ENCODE data around the gene ZBED5. TPM values are rescaled to one million over a fixed set of nuclear protein-coding genes. Genes with fewer than 3 reads are reported as not detected.

Gene ZBED5
- total RNA-seq, 1 experiment from 2014 or later = 51.4 TPM

DNA sequence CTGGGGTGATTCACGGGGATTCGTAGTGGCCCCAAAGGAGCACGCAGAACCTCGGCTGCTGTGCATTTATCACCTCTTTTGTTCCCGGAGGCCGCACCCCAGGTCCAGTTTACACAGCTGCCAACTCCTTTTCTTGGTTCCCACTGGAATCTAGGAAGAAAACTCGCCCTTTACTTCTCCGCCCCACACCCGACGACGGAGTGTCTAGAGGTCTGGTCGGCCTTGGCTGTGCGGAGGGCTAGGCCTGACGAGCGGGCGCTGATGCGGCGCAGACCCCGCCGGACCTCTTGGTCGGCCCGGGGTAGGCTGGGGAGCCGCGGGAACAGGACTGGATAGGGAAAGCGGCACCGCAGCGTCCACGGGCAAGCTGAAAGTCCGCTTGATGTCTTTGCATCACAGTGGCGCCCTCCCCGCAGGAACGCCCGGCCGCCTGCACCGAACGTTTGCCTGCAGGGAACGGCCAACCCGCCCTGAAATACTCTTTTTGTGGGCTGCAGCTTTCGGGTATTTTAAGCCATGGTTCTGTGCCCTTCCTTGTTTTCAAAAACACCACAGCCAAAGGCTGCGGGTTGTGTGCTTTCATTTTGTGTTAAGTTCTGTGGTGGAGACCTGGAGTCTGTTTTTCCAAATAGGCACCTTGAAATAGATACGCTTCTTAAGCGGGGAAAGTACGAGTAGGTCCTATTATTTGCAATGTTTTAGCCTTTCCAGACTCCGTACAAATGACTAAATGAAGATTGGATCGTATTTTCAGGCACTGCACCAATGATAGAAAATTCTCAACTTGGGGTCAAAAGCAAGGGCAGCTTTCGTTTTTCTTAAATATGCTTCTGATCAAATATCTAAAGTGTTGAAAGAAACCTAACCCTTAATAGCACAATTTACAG lies 829 bp upstream of the ZBED5 start:
- Histone ChIP-seq H3K79me2 (ENCODE audit: low read length) (peaks cover 29% of the 10 kb centered on the region), H3K4me1 (ENCODE audit: low read length) (peaks cover 24% of the 10 kb centered on the region), H4K20me1 (ENCODE audit: insufficient read depth, low read depth, low read length) (no peaks in the 10 kb centered on the region), H3K9ac (ENCODE audit: low read length) (peak overlapping the region; percentile 91), H3K9me2 (replicated peaks; ENCODE audit: insufficient read depth, low read length) (no peaks in the 10 kb centered on the region), H3K27ac (ENCODE audit: low read length) (peak overlapping the region; percentile 48), H2AFZ (ENCODE audit: low read length) (peak overlapping the region; percentile 80), H3K36me3 (ENCODE audit: insufficient read depth, low read length) (peaks cover 26% of the 10 kb centered on the region), H3K4me3 (ENCODE audit: low read length) (peak overlapping the region; percentile 91), H3K27me3 (ENCODE audit: low read length) (no peaks in the 10 kb centered on the region), H3K9me3 (ENCODE audit: low read length) (no peaks in the 10 kb centered on the region), H3K4me2 (ENCODE audit: low read depth, low read length, poor library complexity, severe bottlenecking) (peak overlapping the region; percentile 83)
- peak; percentile 74 for DNase-seq

DNA sequence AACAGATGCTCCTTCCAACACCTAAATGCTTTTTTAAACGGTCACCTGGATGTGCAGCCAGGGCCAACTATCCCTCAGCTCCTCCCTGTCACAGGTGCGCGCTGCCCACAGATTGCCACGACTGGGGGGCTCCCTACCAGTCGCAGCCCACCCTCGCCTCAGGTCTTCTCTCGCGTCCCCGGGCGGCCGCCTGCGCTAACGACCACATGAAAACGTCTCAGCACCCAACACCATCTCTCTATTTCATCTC lies 469 bp downstream of the ZBED5 start:
- Histone ChIP-seq H3K36me3 (ENCODE audit: insufficient read depth, low read length) (peaks cover 37% of the 10 kb centered on the region), H2AFZ (ENCODE audit: low read length) (peak overlapping the region; percentile 65; the same call in 1 of the 2 replicates), H3K9me2 (replicated peaks; ENCODE audit: insufficient read depth, low read length) (no peaks in the 10 kb centered on the region), H3K27me3 (ENCODE audit: low read length) (no peaks in the 10 kb centered on the region), H3K4me2 (ENCODE audit: low read depth, low read length, poor library complexity, severe bottlenecking) (peak overlapping the region; percentile 90), H3K4me3 (ENCODE audit: low read length) (peak overlapping the region; percentile 91), H3K9ac (ENCODE audit: low read length) (peak overlapping the region; percentile 91), H3K27ac (ENCODE audit: low read length) (peak overlapping the region; percentile 86), H3K9me3 (ENCODE audit: low read length) (no peaks in the 10 kb centered on the region), H4K20me1 (ENCODE audit: insufficient read depth, low read depth, low read length) (no peaks in the 10 kb centered on the region), H3K79me2 (ENCODE audit: low read length) (peaks cover 29% of the 10 kb centered on the region), H3K4me1 (ENCODE audit: low read length) (peaks cover 18% of the 10 kb centered on the region)
- no peak for DNase-seq

DNA sequence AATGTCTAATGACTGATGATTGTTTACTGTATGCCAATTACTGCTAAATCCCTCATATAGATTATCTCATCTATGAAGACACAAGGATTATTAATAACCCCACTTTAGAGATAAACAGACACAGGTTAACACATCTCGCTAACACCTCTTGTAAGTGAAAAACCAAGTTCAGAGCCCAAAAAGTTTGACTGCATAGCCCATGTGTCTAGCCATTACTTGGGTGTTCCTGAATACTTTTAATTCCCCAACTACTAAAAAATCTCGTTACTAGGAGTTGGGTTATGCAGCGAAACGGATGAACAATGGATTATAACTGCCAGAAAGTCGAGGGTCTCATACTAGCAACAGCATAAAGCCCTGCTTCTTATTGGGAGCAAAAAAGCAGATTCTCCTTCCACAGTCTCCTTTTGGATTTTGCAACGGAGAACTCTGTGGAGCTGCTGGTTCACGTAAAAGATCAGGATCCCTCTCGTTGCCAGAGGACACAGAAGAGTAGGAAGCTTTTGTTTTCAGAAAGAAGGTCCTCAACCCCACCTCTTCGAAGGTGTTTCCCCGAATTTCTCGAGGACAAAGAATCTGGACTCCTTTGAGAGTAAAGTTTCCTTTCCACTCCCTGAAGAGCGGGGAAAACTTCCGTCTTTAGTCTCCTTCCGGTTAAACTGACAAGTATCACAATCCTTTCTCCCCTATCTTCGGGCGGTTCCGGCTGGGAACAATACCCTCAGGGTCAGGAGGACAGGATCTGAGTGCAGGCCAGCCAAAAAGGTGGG lies 979 bp downstream of the ZBED5 start:
- H4K20me1 ChIP-seq (ENCODE audit: insufficient read depth, low read depth, low read length) = no peaks in the 10 kb centered on the region
- H3K9ac ChIP-seq (ENCODE audit: low read length) = peak overlapping the region; percentile 91
- DNase-seq = peak; percentile 73
- H3K9me2 ChIP-seq (replicated peaks; ENCODE audit: insufficient read depth, low read length) = no peaks in the 10 kb centered on the region
- H3K79me2 ChIP-seq (ENCODE audit: low read length) = peaks cover 29% of the 10 kb centered on the region
- peaks cover 17% of the 10 kb centered on the region for H3K4me1 ChIP-seq (ENCODE audit: low read length)
- no peaks in the 10 kb centered on the region for H3K9me3 ChIP-seq (ENCODE audit: low read length)
- peak overlapping the region; percentile 90 for H3K4me2 ChIP-seq (ENCODE audit: low read depth, low read length, poor library complexity, severe bottlenecking)
- peak overlapping the region; percentile 91 for H3K4me3 ChIP-seq (ENCODE audit: low read length)
- no peaks in the 10 kb centered on the region for H3K27me3 ChIP-seq (ENCODE audit: low read length)
- H3K36me3 ChIP-seq (ENCODE audit: insufficient read depth, low read length) = peaks cover 37% of the 10 kb centered on the region
- peak overlapping the region; percentile 65; the same call in 1 of the 2 replicates for H2AFZ ChIP-seq (ENCODE audit: low read length)
- peak overlapping the region; percentile 86 for H3K27ac ChIP-seq (ENCODE audit: low read length)

DNA sequence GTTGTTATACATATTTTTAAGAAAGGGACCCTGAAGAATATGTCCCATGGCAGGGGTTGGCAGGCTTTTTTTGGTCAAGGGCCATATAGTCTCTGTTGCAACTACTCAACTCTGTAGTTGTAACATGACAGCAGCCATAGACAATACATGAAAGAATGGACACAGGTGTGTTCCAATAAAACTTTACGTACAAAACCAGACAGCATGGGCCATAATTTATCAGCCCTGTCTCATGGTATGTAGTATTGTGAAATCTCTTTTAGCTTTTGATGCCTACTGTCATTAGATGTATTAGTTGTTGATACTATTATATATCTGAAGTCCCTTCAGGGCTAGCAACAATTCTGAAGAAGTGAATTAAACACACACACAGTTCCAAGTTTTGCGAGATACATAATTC lies 2.6 kb downstream of the ZBED5 start:
- Histone ChIP-seq H3K4me1 (ENCODE audit: low read length) (peaks cover 17% of the 10 kb centered on the region), H3K4me3 (ENCODE audit: low read length) (no peak overlapping the region), H3K9ac (ENCODE audit: low read length) (no peak overlapping the region), H2AFZ (ENCODE audit: low read length) (no peak overlapping the region), H3K27ac (ENCODE audit: low read length) (no peak overlapping the region), H4K20me1 (ENCODE audit: insufficient read depth, low read depth, low read length) (no peaks in the 10 kb centered on the region), H3K27me3 (ENCODE audit: low read length) (no peaks in the 10 kb centered on the region), H3K4me2 (ENCODE audit: low read depth, low read length, poor library complexity, severe bottlenecking) (no peak overlapping the region), H3K9me3 (ENCODE audit: low read length) (no peaks in the 10 kb centered on the region), H3K9me2 (replicated peaks; ENCODE audit: insufficient read depth, low read length) (no peaks in the 10 kb centered on the region), H3K36me3 (ENCODE audit: insufficient read depth, low read length) (peaks cover 37% of the 10 kb centered on the region), H3K79me2 (ENCODE audit: low read length) (peaks cover 29% of the 10 kb centered on the region)
- DNase-seq = no peak

- Histone ChIP-seq H3K79me2 (ENCODE audit: low read length) (no peaks in the 10 kb centered on the region), H3K9me2 (replicated peaks; ENCODE audit: insufficient read depth, low read length) (0 out of 2 replicates have a peak, but pooled peaks cover 2% of the 10 kb centered on the region), H3K9me3 (ENCODE audit: low read length) (no peaks in the 10 kb centered on the region), H3K27me3 (ENCODE audit: low read length) (no peaks in the 10 kb centered on the region), H2AFZ (ENCODE audit: low read length) (no peak overlapping the region), H3K9ac (ENCODE audit: low read length) (no peak overlapping the region), H3K4me3 (ENCODE audit: low read length) (no peak overlapping the region), H4K20me1 (ENCODE audit: insufficient read depth, low read depth, low read length) (no peaks in the 10 kb centered on the region), H3K4me1 (ENCODE audit: low read length) (no peaks in the 10 kb centered on the region), H3K36me3 (ENCODE audit: insufficient read depth, low read length) (peaks cover 7% of the 10 kb centered on the region), H3K4me2 (ENCODE audit: low read depth, low read length, poor library complexity, severe bottlenecking) (no peak overlapping the region), H3K27ac (ENCODE audit: low read length) (no peak overlapping the region)
- DNase-seq = no peak
Observed at GRCh38 chr11:10847960-10848860, 9.6 kb downstream of the ZBED5 start.

- Histone ChIP-seq H3K4me2 (ENCODE audit: low read depth, low read length, poor library complexity, severe bottlenecking) (no peak overlapping the region), H3K27me3 (ENCODE audit: low read length) (no peaks in the 10 kb centered on the region), H3K27ac (ENCODE audit: low read length) (no peak overlapping the region), H3K9ac (ENCODE audit: low read length) (no peak overlapping the region), H3K79me2 (ENCODE audit: low read length) (no peaks in the 10 kb centered on the region), H3K36me3 (ENCODE audit: insufficient read depth, low read length) (no peaks in the 10 kb centered on the region), H3K9me3 (ENCODE audit: low read length) (no peaks in the 10 kb centered on the region), H2AFZ (ENCODE audit: low read length) (no peak overlapping the region), H3K9me2 (replicated peaks; ENCODE audit: insufficient read depth, low read length) (0 out of 2 replicates have a peak, but pooled peaks cover 2% of the 10 kb centered on the region), H3K4me1 (ENCODE audit: low read length) (no peaks in the 10 kb centered on the region), H4K20me1 (ENCODE audit: insufficient read depth, low read depth, low read length) (no peaks in the 10 kb centered on the region), H3K4me3 (ENCODE audit: low read length) (no peak overlapping the region)
- no peak for DNase-seq
Observed at GRCh38 chr11:10846660-10847059, 11.2 kb downstream of the ZBED5 start.

GRCh38 chr11:10845589-10845988 lies 12.3 kb downstream of the ZBED5 start:
- Histone ChIP-seq H3K4me3 (ENCODE audit: low read length) (no peak overlapping the region), H3K27me3 (ENCODE audit: low read length) (no peaks in the 10 kb centered on the region), H3K4me1 (ENCODE audit: low read length) (no peaks in the 10 kb centered on the region), H3K9me2 (replicated peaks; ENCODE audit: insufficient read depth, low read length) (0 out of 2 replicates have a peak, but pooled peaks cover 2% of the 10 kb centered on the region), H3K4me2 (ENCODE audit: low read depth, low read length, poor library complexity, severe bottlenecking) (no peak overlapping the region), H3K9me3 (ENCODE audit: low read length) (no peaks in the 10 kb centered on the region), H3K27ac (ENCODE audit: low read length) (no peak overlapping the region), H3K9ac (ENCODE audit: low read length) (no peak overlapping the region), H4K20me1 (ENCODE audit: insufficient read depth, low read depth, low read length) (no peaks in the 10 kb centered on the region), H3K36me3 (ENCODE audit: insufficient read depth, low read length) (no peaks in the 10 kb centered on the region), H3K79me2 (ENCODE audit: low read length) (no peaks in the 10 kb centered on the region), H2AFZ (ENCODE audit: low read length) (no peak overlapping the region)
- DNase-seq = no peak

All from Karpas-422 (cell line).